Measurements from ENCODE around the gene GRN. TPM values are rescaled to one million over a fixed set of nuclear protein-coding genes. Genes with fewer than 3 reads are reported as not detected.

GRN gene
- total and polyA plus RNA-seq, 2 of the 13 experiments (the other 11 are each of a cell fraction or from before 2014, with no cell fraction given), result 86.6 to 143 TPM

GRCh38 chr17:44308320-44308818 lies 36.7 kb upstream of the GRN start, which contains the start of gene RUNDC3A (continued):
- no peak for TF ChIP-seq ZNF660 (CRISPR knock-in tag; IDR thresholded peaks at IDR 0.05; ENCODE audit: borderline replicate concordance, low read depth)
- peak; percentile 45; the same call in 1 of the 2 replicates for TF ChIP-seq YEATS4 (CRISPR knock-in tag; IDR thresholded peaks at IDR 0.05; ENCODE audit: borderline replicate concordance)
- peak; percentile 77; the same call in 1 of the 2 replicates for TF ChIP-seq NFKB2 (CRISPR knock-in tag; IDR thresholded peaks at IDR 0.05; ENCODE audit: borderline replicate concordance)
- peak; percentile 75 for TF ChIP-seq IKZF5 (CRISPR knock-in tag; IDR thresholded peaks at IDR 0.05)
- peak; percentile 85 for TF ChIP-seq ZNF563 (CRISPR knock-in tag; IDR thresholded peaks at IDR 0.05)
- TF ChIP-seq MTERF4 (CRISPR knock-in tag; IDR thresholded peaks at IDR 0.05), result peak; percentile 64; the same call in 1 of the 2 replicates
- no peak for TF ChIP-seq ZNF891 (CRISPR knock-in tag; IDR thresholded peaks at IDR 0.05)
- TF ChIP-seq, protein P1, sequence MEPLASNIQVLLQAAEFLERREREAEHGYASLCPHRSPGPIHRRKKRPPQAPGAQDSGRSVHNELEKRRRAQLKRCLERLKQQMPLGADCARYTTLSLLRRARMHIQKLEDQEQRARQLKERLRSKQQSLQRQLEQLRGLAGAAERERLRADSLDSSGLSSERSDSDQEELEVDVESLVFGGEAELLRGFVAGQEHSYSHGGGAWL (CRISPR knock-in tag; IDR thresholded peaks at IDR 0.05), result peak; percentile 86
- TF ChIP-seq SMYD3 (CRISPR knock-in tag; IDR thresholded peaks at IDR 0.05), result no peak
- TF ChIP-seq, protein P2, sequence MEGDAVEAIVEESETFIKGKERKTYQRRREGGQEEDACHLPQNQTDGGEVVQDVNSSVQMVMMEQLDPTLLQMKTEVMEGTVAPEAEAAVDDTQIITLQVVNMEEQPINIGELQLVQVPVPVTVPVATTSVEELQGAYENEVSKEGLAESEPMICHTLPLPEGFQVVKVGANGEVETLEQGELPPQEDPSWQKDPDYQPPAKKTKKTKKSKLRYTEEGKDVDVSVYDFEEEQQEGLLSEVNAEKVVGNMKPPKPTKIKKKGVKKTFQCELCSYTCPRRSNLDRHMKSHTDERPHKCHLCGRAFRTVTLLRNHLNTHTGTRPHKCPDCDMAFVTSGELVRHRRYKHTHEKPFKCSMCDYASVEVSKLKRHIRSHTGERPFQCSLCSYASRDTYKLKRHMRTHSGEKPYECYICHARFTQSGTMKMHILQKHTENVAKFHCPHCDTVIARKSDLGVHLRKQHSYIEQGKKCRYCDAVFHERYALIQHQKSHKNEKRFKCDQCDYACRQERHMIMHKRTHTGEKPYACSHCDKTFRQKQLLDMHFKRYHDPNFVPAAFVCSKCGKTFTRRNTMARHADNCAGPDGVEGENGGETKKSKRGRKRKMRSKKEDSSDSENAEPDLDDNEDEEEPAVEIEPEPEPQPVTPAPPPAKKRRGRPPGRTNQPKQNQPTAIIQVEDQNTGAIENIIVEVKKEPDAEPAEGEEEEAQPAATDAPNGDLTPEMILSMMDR (CRISPR knock-in tag; IDR thresholded peaks at IDR 0.05), result no peak
- TF ChIP-seq SIX1 (CRISPR knock-in tag; IDR thresholded peaks at IDR 0.05; ENCODE audit: borderline replicate concordance), result no peak
- TF ChIP-seq ZFY (CRISPR knock-in tag; IDR thresholded peaks at IDR 0.05), result peak; percentile 48
- no peak for TF ChIP-seq ZFYVE20 (CRISPR knock-in tag; IDR thresholded peaks at IDR 0.05; ENCODE audit: borderline replicate concordance, low read depth)
- TF ChIP-seq MAFK (conservative IDR thresholded peaks at IDR 0.05 in 1 of 2, IDR thresholded peaks at IDR 0.05 in 1 of 2; ENCODE audit: low read length in 2 of 2), result no peak
- no peak for TF ChIP-seq ZNF619 (CRISPR knock-in tag; IDR thresholded peaks at IDR 0.05)
- peak; percentile 43; the same call in 1 of the 2 replicates for TF ChIP-seq MED1 (CRISPR knock-in tag; IDR thresholded peaks at IDR 0.05)
- TF ChIP-seq ZNF776 (CRISPR knock-in tag; IDR thresholded peaks at IDR 0.05), result 0 out of 2 replicates have a peak, but pooled peaks have one; percentile 27
- TF ChIP-seq RNF2 (conservative IDR thresholded peaks at IDR 0.05; ENCODE audit: low read depth), result no peak
- no peak for TF ChIP-seq ZNF362 (CRISPR knock-in tag; IDR thresholded peaks at IDR 0.05; ENCODE audit: borderline replicate concordance)
- no peak for TF ChIP-seq ZNF451 (CRISPR knock-in tag; IDR thresholded peaks at IDR 0.05)
- 0 out of 2 replicates have a peak, but pooled peaks have one; percentile 36 for TF ChIP-seq NR1H2 (CRISPR knock-in tag; IDR thresholded peaks at IDR 0.05; ENCODE audit: borderline replicate concordance, low read depth)
- no peak for TF ChIP-seq NFIC (IDR thresholded peaks at IDR 0.05; ENCODE audit: low read length)
